ENCODE data around the gene DDHD1. TPM values are rescaled to one million over a fixed set of nuclear protein-coding genes. Genes with fewer than 3 reads are reported as not detected.

DDHD1 gene
- total and polyA plus RNA-seq, 2 experiments from 2014 or later: 15.2 to 25.9 TPM

GRCh38 chr14:52988139-52988538 lies 165.0 kb downstream of the DDHD1 start:
- H3K4me1 ChIP-seq (ENCODE audit: low read depth): no peaks in the 10 kb centered on the region
- no peak overlapping the region for H3K4me3 ChIP-seq
- no peak for DNase-seq (ENCODE audit: low read depth in 1 of 2, low spot score in 1 of 2)
- no peak overlapping the region for H3K27ac ChIP-seq
- H3K27me3 ChIP-seq: no peaks in the 10 kb centered on the region
- no peaks in the 10 kb centered on the region for H3K36me3 ChIP-seq
- H3K9me3 ChIP-seq (ENCODE audit: low read depth): no peaks in the 10 kb centered on the region
- no peak for TF ChIP-seq CTCF (IDR thresholded peaks at IDR 0.05; ENCODE audit: low read depth, low read length)

GRCh38 chr14:52987514-52987913 lies 165.6 kb downstream of the DDHD1 start:
- peak in 1 of 2 donors; percentile 30 for DNase-seq (ENCODE audit: low read depth in 1 of 2, low spot score in 1 of 2)
- no peak for TF ChIP-seq CTCF (IDR thresholded peaks at IDR 0.05; ENCODE audit: low read depth, low read length)
- H3K36me3 ChIP-seq: no peaks in the 10 kb centered on the region
- H3K4me1 ChIP-seq (ENCODE audit: low read depth): no peaks in the 10 kb centered on the region
- H3K4me3 ChIP-seq: no peak overlapping the region
- H3K9me3 ChIP-seq (ENCODE audit: low read depth): no peaks in the 10 kb centered on the region
- no peaks in the 10 kb centered on the region for H3K27me3 ChIP-seq
- no peak overlapping the region for H3K27ac ChIP-seq

- H3K4me1 ChIP-seq (ENCODE audit: low read depth): no peaks in the 10 kb centered on the region
- no peak overlapping the region for H3K27ac ChIP-seq
- H3K9me3 ChIP-seq (ENCODE audit: low read depth): no peaks in the 10 kb centered on the region
- no peak for DNase-seq (ENCODE audit: low read depth in 1 of 2, low spot score in 1 of 2)
- no peak for TF ChIP-seq CTCF (IDR thresholded peaks at IDR 0.05; ENCODE audit: low read depth, low read length)
- no peaks in the 10 kb centered on the region for H3K36me3 ChIP-seq
- H3K27me3 ChIP-seq: no peaks in the 10 kb centered on the region
- no peak overlapping the region for H3K4me3 ChIP-seq
Observed at GRCh38 chr14:52987042-52987441, 166.1 kb downstream of the DDHD1 start.

Other genes with a start within 250 kb of the DDHD1 start
- 79.8 and 114 TPM in 2 replicates for gene FERMT2, start 202.3 kb downstream of the DDHD1 start, total RNA-seq
- 68.8 and 75.2 TPM in 2 replicates for gene FERMT2, start 202.3 kb downstream of the DDHD1 start, polyA plus RNA-seq